CD4-positive, alpha-beta T cell treated with Interleukin-10 for 1 hour (primary cell): Measurements from ENCODE around the gene NXF1.
"Not testable (repeated sequence)": the region's sequence is repeated elsewhere in the genome, so short reads cannot be mapped to it uniquely, and the experiment has no call there.

Experiments
- DNase-seq: peaks from one replicate; pipeline ENCODE4 v3.0.0-alpha.2; 2020

NXF1 gene

DNA sequence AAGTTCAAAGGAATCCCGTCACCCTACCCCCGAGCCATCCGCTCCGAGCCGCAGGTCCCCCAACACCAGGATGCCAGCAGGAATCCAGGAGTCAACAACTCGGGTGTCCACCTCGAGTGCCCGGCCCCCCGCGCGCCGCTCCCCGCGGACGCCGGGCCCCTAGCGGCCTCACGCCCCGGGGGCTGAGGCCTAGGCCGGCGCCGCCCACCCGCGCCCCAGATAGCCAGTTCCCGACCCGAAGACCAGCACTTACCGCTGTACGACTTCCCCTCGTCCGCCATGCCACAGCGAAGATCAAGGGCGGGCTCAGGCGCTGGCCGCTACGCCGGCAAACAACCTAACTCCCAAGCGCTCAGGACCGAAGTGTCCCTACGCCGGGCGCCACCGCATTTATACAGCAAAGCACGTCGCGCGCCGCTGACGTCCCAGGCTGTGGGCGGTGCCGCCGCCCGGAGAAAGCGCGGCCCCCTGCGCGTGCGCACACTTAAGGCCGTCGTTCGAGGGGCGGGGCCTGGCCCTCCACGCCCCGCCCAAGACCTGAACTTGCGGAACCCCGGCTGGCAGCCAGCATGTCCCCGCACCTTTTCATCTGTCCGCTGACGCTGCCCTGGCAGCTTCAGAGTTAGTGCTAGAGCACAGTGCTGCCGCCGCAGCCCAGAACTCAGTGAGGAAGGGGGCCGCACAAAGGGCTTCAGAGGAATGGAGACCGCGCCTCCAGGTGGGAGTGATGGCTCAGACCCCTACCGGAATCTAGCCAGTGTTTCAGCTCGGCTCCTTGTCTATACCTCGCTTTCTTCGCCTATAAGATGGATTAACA, at the start of gene NXF1:
TSS of gene NXF1 (minus strand) at position 365 of the 817 bp plus-strand sequence. CDS start at position 281, 84 bp downstream.
- DNase-seq, result peak; percentile 97

DNA sequence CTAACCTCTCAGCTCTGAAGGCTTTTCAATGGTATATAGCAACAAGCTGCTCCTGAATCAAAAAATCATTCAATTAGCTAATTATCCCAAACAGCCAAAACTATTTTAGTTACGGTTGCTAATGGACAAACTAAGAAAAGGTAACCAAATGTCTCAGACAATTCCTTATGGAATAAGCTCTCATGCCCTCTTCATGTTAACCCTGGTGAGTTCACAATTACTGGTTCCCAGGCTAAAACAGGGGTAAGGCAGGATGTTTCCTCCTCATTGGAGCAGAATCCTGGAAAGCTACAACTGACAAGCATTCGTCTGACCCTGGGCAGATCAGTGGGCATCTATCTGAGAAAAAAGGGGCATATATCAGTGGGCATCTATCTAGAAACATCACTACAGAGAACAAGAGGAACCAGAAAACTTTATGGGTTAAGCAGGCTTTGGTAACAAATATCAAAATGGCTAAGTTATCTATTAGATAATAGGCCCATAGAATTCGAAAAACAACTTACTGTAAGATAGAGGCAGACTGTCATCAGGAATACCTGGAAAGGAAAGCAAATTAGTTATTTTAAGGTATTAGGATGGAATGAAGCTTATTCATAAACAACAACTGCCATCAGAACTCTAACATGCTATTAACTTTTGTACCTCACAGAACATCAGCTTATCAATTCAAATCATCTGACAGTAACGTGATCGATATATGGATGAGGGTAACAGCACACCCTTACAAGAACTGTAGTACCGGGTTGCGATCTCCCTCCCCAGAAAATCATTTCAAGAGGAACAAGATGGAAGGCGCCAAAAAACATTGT, 49.0 kb upstream of the NXF1 start:
- no peak for DNase-seq

DNA sequence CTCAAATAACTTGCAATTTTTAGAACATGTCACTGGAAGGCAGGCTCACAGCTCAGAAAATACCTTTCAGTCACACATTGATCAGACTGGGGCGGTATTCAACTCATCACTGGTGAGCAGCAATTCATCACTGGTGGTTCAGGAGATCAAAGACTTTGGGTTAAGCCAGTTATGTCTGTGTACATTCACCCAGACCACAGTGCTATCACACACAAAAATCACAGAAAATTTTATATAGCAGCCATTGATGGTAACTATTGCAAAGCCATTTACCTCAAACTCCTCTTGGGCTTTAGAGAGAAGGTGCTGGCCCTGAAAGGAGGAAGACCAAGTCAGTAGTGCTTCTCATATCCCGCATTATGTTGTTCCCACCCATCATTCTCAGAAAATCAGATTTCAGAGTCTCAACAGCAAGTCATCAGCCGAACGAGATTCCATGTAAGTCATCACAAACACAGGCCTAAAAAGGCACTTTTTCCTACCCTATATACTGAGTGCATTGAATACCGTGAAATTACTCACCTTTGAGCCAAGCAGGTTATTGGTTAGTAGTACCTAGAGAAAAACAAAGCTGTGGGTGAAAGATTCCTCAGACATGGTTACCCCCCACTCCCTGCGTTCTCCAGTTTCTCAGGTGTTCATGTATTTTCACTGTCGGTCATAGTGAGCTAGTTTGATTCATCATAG, 48.2 kb upstream of the NXF1 start:
- peak; percentile 68 for DNase-seq

DNA sequence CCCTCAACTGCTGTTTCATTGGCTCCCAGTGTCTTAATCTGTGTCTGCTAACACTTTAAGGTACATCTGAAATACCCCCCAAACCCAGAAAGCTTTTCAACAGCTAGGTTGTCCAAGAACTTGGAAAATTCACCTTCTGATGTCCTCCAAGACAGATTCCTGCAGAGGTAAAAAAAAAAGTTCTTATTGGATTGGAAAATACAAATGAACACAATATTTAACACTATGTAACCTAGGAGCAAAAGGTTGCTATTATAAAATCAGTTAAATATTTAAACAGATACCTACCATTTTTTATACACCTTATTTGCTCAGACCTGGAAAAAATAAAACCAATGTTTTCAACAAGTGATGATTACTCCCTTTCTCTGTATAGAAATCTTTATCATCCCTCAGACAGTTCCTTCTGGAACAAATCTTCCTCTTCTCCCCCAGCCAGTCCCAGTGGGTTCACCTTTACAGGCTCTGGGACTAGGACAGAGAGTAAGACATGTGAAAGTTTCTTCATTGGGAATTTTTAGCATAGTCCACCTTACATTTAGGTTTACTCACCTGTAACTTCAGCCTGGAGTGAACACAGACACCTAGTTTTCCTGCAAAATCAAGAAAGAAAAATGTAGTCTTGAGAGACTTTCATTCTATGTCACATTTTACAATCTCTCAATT, 47.4 kb upstream of the NXF1 start:
- DNase-seq, result no peak

DNA sequence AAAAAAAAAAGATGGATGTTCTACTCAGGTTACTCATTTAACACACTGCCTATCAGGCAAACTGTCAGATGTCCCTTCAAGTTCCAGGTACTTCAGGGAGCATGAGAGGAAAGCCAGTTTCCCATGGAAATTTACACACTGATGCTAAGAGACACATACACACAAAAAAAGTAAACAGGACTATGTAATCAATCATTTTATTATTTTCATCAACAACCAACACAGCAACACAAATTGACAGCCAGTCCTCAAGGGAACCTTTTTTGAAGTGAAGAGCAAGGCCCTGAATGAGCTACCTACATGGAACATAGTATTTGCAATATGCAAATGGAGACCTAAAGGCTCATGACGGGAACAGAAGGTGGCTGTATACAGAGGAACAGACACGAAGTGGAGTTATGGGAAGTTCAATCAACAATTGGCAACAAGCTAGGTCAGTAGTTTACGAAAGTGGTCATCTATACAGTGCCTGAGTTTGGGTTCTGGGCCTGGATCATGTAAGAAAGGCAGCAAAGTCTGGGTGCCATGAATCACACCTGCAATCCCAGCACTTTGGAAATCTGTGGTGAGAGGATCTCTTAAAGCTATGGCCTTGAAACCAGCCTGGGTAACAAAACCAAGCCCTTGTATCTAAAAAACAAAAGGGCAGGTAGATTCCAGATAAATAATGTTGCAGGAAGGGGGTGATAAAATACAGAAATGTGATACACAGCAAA, 46.7 kb upstream of the NXF1 start:
- DNase-seq, result no peak

DNA sequence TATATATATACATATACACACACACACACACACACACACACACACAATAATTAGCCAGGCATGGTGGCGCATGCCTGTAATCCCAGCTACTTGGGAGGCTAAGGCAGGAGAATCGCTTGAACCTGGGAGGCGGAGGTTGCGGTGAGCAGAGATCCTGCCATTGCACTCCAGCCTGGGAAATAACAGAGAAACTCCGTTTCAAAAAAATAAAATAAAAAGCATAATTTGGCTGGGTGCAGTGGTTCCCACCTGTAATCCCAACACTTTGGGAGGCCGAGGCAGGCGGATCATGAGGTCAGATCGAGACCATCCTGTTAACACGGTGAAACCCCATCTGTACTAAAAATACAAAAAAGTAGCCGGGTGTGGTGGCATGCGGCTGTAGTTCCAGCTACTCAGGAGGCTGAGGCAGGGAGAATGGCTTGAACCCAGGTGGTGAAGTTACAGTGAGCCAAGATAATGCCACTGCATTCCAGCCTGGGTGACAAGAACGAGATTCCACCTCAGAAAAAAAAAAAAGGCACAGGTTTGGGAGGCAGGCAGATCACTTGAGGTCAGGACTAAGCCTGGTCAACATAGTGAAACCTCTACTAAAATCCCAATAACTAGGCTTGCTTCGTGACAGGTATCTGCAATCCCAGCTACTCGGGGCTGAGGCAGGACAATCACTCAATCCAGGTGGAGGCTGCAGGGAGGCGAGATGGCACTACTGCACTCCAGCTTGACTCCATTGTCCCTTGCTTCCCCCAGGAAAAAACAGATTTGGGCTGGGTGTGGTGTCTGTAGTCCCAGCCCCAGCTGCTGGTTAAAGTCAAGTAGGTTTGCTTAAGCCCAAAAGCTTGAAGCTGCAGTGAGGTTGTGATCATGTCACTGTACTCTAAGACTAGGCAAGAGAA, 45.9 kb upstream of the NXF1 start:
- no peak for DNase-seq

DNA sequence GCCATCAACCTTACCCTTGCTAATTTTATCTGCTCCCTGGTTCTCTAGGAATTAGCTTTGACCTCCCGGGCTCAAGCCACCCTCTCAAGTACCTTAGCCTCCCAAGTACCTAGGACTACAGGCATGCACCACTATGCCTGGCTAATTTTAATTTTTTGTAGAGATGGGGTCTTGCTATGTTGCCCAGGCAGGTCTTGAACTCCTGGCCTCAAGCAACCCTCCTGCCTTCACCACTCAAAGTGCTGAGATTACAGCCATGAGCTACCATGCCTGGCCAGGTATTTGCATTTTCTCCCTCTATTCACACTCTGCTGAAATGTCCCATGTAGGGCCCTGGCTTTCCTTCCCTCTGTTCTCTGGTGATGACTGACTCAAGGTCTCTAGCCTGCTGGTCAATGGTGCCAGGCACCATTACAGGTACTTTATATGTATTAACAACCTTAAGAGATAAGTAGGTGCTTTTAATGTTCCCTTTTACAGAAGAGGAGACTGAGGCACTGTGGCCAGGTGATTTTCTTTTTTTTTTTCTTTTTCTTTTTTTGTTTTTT, 42.6 kb upstream of the NXF1 start:
- DNase-seq, result no peak

DNA sequence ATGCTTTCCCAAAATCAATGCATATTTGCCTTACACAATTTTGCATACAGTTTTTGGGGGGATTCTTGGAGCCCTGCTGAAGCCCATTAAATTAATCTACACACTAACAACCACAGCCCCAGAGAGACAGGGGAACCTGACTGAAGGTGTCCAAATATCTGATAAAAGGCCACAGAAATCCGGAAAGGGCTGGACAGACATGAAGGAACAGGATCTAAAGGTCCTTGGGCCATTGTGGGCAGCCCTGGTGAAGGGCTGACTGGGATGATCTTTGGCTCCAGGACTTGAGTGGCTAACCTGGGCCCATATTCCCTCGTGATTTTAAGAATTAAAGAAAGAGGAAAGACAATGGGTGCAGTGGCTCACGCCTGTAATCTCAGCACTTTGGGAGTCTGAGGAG, 40.9 kb upstream of the NXF1 start:
- DNase-seq, result no peak

DNA sequence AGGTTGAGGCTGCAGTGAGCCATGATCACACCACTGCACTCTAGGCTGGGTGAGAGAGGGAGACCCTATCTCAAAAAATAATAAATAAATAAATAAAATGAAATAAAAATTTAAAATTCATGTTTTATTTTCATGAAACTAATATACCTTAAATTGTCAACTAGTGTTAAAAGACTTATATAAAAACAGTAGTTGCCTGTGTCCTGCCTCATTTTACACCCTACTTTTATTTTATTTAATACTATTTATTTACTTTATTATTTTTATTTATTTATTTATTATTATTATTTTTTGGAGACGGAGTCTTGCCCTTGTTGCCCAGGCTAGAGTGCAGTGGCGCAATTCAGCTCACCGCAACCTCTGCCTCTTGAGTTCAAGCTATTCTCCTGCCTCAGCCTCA, 38.9 kb upstream of the NXF1 start:
- no peak for DNase-seq

DNA sequence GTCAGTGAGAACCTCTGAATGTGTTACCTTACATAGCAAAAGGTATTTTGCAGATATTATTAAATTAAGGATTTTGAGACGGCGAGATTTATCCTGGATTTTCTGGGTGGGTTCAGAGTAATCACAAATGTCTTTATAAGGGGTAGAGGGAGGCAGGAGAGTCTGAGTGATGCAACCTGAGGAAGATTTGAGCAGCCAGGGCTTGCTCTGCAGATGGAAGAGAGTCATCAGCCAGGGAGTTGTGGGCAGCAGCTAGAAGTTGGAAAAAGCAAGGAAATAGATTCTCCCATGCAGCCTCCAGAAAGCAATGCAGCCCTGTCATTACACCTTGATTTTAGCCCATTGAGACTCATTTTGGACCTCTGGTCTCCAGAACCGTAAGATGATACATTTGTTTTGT, 38.2 kb upstream of the NXF1 start:
- DNase-seq, result no peak

DNA sequence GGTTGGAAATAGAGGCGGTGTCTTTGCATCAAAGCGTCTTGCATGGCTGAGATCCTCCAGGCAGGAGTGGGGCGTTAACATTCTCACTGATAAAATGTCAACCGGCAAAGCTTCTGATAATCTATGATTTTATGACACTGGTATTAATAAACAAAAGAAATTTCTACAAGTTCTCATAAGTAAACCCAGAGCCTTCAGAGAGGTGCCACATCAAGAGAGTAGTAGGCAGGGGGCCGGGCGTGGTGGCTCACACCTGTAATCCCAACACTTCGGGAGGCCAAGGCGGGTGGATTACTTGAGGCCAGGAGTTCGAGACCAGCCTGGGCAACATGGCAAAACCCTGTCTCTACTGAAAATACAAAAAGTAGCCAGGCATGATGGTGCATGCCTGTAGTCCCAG, 37.7 kb upstream of the NXF1 start:
- not testable (repeated sequence) for DNase-seq

DNA sequence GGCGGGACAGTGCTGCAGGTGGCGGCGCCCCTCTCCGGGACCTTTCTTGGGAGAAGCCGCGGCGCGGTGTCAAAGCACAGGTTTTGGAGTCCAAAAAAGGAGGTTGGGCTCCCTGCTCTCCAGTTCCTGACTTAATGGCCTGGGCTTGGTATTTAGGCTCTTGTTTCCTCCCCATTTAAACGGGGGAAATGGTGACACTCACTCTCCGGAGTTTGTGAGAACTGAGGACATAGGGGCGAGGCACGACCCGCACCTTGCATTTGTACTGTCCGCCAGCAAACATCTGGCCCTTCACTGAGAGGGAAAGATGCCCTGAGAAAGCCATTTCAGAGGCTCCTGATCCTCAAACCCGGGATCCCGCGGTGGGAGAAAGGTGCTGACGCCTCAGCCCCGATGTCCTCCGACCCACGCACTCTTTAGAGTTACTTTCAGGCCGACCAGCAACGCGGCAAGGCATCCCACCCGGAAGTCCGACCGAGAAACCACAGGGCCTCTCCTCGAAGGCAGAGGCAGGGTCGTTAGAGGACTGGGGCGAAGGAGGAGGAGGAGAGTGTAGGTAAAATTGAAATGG, 37.0 kb upstream of the NXF1 start:
- peak; percentile 46 for DNase-seq

DNA sequence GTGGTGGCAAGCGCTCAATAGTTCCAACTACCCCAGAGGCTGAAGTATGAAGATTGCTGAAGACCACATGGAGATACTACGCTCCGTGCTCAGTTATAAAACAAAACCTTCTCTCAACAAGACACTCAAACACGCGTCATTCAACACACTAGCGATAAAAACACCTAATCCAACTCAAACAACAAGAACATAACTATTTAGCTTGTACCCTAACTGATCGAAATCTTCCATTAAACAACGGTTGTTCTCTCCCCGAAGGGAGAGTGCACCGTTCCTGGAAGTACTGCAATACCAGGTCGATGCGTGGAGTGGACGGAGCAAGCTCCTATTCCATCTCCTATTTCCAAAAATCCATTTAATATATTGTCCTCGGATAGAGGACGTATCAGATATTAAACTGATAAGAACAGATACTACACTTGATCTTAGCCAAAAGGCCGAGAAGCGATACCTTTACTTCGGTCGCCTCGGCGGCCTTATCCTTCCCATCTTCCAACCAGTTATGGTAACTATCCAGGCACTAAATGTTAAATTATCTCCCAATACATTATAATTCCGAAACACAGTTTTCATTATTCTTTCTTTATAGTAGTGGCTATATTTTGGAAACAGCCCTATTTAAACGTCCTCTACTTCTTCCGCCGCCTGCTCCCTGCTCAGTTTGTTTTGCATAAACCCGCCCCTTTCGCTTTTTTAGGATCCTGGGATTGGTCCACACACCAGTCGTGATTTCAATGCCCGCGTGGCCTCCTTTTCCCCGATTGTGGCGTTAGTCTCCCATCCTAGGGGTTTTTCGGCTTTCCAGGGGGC, 36.3 kb upstream of the NXF1 start:
- DNase-seq, result peak; percentile 93

DNA sequence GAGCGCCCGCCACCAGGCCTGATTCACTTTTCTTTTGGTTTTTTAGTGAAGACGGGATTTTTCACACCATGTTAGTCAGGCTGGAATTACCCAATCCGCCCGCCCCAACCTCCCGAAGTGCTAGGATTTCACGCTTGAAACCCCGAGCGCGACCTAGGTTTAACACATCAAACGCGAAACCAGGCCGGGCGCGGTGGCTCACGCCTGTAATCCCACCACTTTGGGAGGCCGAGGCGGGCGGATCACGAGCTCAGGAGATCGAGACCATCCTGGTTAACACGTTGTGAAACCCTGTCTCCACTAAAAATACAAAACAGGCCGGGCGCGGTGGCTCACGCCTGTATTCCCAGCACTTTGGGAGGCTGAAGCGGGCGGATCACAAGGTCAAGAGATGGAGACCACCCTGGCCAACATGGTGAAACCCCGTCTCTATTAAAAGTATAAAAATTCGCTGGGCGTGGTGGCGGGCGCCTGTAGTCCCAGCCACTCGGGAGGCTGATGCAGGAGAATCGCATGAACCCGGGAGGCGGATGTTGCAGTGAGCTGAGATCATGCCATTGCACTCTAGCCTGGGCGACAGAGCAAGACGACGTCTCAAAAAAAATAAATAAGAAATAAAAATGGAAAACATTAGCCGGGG, 35.6 kb upstream of the NXF1 start:
- peak; percentile 88 for DNase-seq

DNA sequence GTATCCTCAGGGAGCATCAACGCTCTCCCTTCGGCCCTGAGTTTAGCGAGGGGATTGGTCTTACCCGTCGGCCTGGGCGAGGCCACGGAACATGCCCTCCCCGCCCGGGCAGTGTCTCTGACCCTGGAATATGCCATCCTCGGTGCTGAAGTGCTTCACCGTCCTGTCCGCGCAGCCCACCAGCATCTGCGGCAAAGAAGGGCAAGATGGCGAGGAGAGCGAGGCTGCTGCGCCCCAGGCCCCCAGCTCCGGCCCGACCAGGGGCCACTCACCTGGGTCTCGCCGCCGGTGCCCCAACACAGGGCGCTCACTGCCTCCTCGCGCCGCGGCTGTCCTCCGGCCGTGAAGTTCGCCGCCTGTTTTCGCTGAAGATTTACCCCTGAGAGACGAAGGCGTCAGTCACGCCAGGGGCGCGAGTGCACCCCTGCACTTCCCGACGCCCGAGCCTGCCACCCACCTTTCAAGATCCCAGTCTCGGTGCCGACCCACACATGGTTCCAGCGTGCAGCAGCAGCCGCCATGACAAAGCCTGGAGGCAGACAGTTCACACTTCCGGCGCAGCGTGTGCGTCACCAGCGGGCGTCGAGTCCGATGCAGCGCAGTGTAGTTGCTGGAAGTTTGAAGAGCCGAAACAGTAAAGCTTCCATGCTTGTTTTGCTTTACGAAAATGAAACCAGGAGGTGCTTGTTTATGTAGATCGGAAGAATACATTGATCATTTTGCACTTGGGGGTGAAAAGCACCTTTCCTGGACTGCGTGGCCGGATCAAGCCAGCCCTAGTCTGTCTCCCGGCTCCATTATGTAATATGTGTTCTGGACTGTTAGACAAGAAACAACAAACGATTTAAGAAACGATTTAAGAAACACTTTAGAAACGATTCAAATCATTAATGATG, 34.1 kb upstream of the NXF1 start, which contains the start of gene WDR74:
TSS of gene WDR74 (minus strand) at position 541 of the 896 bp plus-strand sequence. CDS start at position 521, 20 bp downstream.
- peak; percentile 95 for DNase-seq

DNA sequence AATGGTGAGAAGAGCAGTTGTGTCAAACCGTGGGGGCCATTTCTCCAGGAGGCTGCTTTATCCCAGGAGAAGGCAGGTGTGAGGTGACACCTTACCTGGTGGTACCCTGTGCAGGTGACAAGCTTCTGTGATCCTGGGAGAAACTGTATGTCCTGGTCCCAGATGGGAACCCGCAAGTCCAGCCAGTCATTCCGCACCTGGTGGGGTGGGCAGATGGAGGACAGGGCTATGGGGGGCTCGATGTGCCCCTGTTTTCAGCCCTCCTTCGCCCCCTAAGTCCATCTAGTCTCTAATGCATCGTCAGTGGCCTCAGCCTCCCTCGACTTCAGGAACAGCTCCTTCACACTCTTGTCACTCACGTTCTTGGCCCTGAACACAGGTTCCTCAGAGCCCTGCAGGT, 30.1 kb upstream of the NXF1 start:
- no peak for DNase-seq

DNA sequence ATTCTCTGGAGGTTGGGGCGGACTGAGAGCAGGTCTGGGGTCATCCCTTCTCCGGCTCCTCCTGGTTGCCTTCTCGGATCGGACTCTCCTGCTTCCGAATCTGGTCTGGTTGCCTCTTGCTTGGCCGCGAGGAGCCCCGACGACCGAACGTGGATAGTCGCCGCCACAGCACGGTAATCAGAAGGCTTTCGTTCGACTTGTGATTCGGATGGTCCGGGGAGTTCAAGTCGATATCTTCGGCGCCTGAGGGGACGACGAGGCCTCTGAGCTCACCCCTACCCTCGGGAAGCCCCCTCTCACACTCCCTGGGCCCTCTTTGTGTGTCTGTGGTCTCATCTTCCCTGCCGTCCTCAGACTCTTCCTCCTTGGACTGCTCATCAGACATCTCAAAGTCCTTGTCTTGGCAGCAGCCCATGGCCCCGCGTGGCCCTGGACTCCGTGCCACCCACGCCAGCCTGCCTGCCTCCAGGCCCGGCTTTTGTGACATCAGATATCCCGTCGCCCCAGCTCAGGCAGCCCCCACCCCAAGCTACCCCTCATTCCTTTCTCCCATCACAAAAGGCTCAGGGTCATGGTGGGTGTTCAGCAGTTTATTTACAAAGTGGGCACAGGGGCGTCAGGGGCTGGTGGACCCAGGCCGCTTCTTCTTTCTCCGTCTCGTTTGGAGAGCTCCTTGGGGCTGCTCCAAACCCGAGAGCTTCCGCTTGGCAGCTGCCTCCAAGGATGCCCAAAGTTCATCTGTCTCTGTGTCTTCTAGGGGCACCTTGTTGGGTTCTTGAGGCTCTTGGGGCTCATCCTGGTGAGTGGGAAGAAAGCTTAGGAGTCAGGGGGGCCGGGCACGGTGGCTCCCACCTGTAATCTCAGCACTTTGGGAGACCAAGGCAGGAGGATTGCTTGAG, 27.3 kb upstream of the NXF1 start, which contains the start of gene TEX54:
TSS of gene TEX54 (minus strand) at position 506 of the 899 bp plus-strand sequence.
- no peak for DNase-seq
